Measurements from ENCODE around the gene NT5C. TPM values are rescaled to one million over a fixed set of nuclear protein-coding genes. Genes with fewer than 3 reads are reported as not detected.
"Not testable (repeated sequence)": the region's sequence is repeated elsewhere in the genome, so short reads cannot be mapped to it uniquely, and the experiment has no call there.

Gene NT5C
- total RNA-seq, 1 donor, result 24.3 TPM

DNA sequence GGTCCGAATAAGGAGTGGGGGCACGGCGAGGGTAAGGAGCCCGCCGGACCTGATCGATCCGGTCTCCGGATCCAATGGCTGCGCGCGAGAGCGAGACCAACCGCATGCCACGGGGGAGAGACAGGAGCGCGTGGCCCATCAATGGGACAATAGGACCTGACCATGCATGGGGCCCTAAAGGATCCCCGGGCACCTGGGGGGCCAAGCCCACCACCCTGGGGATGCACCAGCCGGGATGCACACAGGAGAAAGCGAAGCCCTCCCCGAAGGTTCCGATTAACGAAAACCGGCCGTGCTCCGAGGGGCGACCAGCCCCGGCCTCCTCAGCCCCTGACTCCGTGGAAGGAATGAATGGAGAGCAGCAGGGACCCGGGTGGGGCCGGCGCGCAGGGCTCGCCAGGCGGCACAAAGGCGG lies 22.2 kb upstream of the NT5C start:
- Histone ChIP-seq H3K27me3 (ENCODE audit: insufficient read depth, low read length) (no peaks in the 10 kb centered on the region), H3K4me3 (ENCODE audit: low read length) (peak overlapping the region; percentile 94), H3K9me3 (ENCODE audit: low read depth, low read length) (no peaks in the 10 kb centered on the region), H3K4me1 (ENCODE audit: insufficient read depth, low read length) (peaks cover 20% of the 10 kb centered on the region)

DNA sequence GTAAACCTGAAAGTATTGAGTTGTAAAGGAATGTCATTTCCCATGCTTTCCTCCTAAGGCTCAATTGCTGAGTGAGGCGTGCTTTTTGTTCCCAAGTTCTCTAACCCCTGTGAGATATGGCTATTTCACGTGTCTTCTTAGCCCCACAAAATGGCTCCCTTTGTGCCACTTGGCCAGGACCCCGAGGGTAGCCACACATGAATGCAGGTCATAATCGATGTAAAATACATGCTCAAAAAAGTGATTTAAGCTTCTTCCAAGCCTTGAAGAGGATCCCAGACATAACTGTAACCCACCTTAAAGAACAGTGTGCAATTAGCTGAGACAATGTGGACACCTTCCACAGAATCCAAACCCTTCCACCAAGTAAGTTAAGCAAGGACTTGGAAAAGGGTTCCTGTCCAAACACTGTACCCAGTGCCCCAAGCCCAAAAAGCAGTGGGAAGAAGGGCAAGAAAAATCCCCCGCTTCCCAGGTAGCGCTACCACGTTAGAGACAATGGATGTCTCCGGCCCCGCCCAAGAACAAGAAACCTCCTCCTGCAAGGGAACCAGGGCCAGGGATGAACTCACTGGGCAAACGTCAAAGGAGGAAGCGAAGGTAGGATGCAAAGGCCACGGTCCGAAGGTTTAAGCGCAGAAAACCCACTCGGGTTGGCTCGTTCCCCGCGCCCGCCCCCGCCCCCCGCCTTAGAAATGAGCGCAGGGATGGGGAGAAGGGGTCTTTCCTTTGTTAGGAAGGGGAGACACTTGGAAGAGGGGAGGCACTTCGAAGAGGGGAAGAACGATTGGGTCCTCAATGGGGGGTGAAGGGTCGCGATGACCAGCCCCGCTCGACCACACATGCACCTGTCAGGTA lies 21.6 kb upstream of the NT5C start:
- Histone ChIP-seq H3K9me3 (ENCODE audit: low read depth, low read length) (no peaks in the 10 kb centered on the region), H3K27me3 (ENCODE audit: insufficient read depth, low read length) (no peaks in the 10 kb centered on the region)

DNA sequence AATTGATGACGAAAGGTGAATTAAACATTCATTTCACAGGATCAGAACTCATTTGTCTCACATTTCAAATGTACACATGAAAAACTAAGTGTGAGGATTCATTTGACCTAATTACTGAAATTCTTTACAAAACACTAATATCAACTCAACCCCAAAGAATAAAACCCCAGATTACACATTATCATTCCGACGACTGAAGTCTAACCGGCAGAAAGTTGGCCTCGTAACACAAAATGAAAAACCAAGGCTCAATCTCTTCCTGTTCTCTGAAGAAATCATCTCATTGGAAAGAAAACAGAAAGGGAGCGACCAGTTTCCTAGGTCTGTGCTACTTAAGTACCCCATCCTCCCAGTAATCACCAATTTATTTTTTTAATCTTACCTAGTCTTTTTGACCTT lies 21.0 kb upstream of the NT5C start:
- Histone ChIP-seq H3K4me3 (ENCODE audit: low read length) (peak overlapping the region; percentile 94), H3K27me3 (ENCODE audit: insufficient read depth, low read length) (no peaks in the 10 kb centered on the region), H3K4me1 (ENCODE audit: insufficient read depth, low read length) (peaks cover 32% of the 10 kb centered on the region), H3K9me3 (ENCODE audit: low read depth, low read length) (no peaks in the 10 kb centered on the region)

More for the DNA sequence above, 21.6 kb upstream of the NT5C start:
- Histone ChIP-seq H3K4me3 (ENCODE audit: low read length) (peak overlapping the region; percentile 94), H3K4me1 (ENCODE audit: insufficient read depth, low read length) (peaks cover 26% of the 10 kb centered on the region)

DNA sequence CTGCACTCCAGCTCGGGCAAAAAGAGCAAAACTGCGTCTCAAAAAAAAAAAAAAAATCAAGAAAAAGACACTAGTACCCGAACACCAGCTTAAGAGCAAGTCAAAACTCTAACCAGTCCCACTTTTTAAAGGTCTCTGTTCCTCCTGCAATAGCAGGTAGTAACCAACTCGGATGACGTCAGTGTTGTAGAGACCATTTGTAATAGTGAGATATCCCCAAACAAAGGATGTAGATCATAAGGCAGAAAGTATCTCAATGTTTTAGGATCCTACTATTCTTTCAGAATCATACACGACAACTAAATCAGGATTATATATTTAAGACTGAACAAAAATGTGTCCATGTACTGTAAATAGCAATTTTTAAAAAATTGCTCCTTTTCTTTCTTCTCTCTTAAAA lies 20.4 kb upstream of the NT5C start:
- H3K4me1 ChIP-seq (ENCODE audit: insufficient read depth, low read length), result peaks cover 38% of the 10 kb centered on the region
- H3K27me3 ChIP-seq (ENCODE audit: insufficient read depth, low read length), result no peaks in the 10 kb centered on the region
- H3K9me3 ChIP-seq (ENCODE audit: low read depth, low read length), result no peaks in the 10 kb centered on the region
- H3K4me3 ChIP-seq (ENCODE audit: low read length), result no peak overlapping the region

DNA sequence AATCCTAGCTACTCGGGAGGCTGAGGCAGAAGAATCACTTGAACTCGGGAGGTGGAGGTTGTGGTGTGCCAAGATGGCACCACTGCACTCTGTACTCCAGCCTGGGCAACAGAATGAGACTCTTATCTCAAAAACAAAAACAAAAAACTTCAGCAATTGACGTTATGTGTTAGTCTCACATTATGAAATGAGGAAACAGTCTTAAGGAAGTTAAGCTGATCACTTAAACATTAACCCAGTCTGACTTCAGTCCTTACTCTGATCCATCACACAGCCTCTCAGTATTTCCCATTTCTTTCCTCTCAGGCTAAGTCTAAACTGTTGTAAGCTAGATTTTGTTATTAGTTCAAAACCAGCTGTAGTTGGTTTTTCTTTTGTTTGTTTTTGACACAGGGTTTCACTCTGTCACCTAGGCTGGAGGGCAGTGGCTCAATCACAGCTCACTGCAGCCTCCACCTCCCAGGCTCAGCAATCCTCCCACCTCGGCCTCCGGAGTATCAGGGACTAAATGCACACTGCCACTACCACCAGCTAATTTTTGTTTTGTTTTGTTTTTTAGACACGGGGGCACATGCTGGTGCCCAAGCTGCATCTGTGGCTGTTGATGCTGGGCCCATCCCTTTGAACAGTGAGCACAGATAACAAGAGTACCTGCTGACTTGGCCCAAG lies 16.5 kb upstream of the NT5C start:
- Histone ChIP-seq H3K4me3 (ENCODE audit: low read length) (no peak overlapping the region), H3K27me3 (ENCODE audit: insufficient read depth, low read length) (no peaks in the 10 kb centered on the region), H3K4me1 (ENCODE audit: insufficient read depth, low read length) (peaks cover 37% of the 10 kb centered on the region), H3K9me3 (ENCODE audit: low read depth, low read length) (no peaks in the 10 kb centered on the region)

DNA sequence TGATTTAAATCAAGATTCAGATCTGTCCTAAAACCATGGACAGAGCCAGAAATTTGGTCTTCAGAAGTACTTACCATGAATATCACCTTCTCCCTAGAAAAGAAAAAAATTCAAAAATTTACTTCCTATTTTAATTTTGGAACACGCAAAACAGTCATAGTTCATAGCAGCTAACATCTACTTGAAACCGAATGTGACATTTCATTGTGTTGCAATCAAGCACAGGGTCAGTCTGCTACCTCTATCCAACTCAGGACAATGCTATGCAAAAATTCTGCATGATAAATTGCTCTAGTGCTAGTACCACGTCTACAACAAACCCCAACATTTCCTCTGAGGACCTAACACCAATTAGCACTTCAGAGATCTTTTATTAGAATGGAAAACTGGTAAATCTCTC lies 15.1 kb upstream of the NT5C start:
- no peaks in the 10 kb centered on the region for H3K9me3 ChIP-seq (ENCODE audit: low read depth, low read length)
- no peaks in the 10 kb centered on the region for H3K27me3 ChIP-seq (ENCODE audit: insufficient read depth, low read length)
- H3K4me3 ChIP-seq (ENCODE audit: low read length), result no peak overlapping the region
- H3K4me1 ChIP-seq (ENCODE audit: insufficient read depth, low read length), result peaks cover 30% of the 10 kb centered on the region

DNA sequence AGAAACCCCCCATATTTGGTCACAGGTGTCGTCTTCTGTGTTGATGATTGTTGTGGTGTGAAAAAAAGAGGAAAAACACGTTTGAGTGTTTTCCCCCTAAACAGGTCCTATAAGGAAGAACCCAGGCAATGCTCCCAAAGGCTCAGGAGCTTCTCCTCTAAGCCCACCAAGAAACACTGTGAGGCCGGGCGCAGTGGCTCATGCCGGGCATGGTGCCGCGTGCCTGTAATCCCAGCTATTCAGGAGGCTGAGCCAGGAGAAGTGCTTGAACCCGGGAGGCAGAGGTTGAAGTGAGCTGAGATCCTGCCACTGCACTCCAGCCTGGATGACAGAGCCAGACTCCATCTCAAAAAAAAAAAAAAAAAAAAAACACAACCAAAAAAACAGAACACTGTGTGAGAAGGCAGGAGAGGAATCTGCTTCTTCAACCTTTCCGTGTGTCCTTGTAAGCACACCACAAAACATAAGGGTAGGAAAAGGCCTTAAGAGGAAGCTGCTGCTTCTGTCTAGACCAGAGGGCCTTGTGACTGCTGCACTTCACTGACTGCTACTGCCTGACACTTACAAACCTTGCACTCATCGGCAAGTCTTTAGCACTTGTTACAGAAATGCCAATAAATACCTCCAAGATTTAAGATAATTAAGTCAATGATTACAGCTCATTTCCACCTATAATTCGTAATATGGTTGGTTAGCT lies 13.4 kb upstream of the NT5C start:
- Histone ChIP-seq H3K4me1 (ENCODE audit: insufficient read depth, low read length) (peaks cover 44% of the 10 kb centered on the region), H3K9me3 (ENCODE audit: low read depth, low read length) (no peaks in the 10 kb centered on the region), H3K27me3 (ENCODE audit: insufficient read depth, low read length) (no peaks in the 10 kb centered on the region), H3K4me3 (ENCODE audit: low read length) (no peak overlapping the region)

DNA sequence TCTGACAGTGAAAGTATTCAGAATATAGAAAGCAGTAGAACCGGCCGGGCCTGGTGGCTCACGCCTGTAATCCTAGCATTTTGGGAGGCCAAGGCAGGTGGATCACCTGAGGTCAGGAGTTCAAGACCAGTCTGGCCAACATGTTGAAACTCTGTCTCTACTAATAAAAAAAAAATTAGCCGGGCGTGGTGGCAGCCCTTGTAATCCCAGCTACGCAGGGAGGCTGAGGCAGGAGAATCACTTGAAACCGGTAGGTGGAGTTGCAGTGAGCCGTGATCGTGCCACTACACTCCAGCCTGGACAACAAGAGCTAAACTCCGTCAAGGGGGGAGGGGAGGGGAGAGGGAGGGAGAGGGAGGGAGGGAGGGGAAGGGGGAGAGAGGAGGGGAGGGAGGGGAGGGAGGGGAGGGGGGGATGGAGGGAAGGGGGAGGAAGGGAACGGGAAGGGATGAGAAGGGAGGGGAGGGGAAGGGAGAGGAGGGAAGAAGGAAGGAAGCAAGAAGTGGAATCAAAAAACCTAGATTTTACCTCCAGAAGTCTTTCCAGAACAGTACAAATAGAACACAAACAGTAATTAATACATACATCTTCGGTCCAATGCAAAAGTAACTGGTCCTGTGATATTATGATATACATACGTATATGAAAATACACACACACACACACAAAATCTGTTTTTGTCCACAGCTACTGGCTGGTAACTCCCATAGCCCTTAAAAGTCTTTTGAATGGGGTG lies 10.9 kb upstream of the NT5C start:
- H3K27me3 ChIP-seq (ENCODE audit: insufficient read depth, low read length), result no peaks in the 10 kb centered on the region
- no peaks in the 10 kb centered on the region for H3K9me3 ChIP-seq (ENCODE audit: low read depth, low read length)
- peaks cover 29% of the 10 kb centered on the region for H3K4me1 ChIP-seq (ENCODE audit: insufficient read depth, low read length)

DNA sequence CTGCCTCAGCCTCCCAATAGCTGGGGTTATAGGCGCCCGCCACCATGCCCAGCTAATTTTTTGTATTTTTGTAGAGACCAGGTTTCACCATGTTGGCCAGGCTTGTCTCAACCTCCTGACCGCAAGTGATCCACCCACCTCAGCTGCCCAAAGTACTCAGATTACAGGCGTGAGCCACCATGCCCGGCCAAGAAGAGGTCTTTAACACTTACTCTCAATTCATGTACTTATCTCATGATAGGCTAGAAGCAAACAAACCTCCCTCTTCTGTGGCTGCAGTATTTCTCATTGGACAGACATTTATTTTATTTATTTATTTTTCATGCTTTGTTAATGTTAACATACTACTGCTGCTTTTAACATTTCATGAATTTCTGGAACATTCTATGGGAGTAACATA lies 7.0 kb upstream of the NT5C start:
- Histone ChIP-seq H3K4me1 (ENCODE audit: insufficient read depth, low read length) (peaks cover 15% of the 10 kb centered on the region), H3K4me3 (ENCODE audit: low read length) (no peak overlapping the region), H3K27me3 (ENCODE audit: insufficient read depth, low read length) (no peaks in the 10 kb centered on the region), H3K9me3 (ENCODE audit: low read depth, low read length) (no peaks in the 10 kb centered on the region)

More for the DNA sequence above, 10.9 kb upstream of the NT5C start:
- no peak overlapping the region for H3K4me3 ChIP-seq (ENCODE audit: low read length)

DNA sequence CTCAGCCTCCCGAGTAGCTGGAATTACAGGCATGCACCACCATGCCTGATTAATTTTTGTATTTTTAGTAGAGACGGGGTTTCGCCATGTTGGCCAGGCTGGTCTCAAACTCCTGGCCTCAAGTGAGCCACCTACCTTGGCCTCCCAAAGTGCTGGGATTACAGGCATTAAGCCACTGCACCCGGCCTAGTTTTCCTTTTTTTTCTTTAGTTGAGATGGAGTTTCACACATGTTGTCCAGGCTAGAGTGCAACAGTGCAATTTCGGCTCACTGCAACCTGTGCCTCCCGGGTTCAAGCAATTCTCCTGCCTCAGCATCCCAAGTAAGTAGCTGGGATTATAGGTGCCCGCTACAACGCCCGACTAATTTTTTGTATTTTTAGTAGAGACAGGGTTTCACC lies 6.2 kb upstream of the NT5C start:
- H3K9me3 ChIP-seq (ENCODE audit: low read depth, low read length); H3K4me3 ChIP-seq (ENCODE audit: low read length); H3K27me3 ChIP-seq (ENCODE audit: insufficient read depth, low read length): not testable (repeated sequence)
- H3K4me1 ChIP-seq (ENCODE audit: insufficient read depth, low read length), result peaks cover 15% of the 10 kb centered on the region

DNA sequence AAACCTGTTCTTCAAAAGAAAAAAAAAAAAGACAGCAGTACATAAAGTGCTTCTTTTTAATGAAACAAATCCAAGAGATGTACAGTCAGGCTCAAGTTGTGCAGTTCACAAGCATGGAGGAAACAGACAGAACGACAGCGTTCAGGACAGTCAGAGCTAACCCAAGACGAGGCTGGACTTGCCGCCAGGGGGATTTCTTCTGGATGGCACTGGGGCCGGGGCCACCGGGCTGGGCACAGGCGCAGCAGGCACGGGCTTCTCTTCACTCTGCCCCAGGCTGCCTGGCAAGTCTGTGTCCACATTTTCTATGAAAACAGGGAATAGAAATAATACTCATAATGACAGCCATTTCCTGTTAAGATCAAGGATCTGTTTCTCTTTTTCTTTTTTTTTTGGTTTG lies 4.4 kb upstream of the NT5C start:
- no peak overlapping the region for H3K4me3 ChIP-seq (ENCODE audit: low read length)
- H3K4me1 ChIP-seq (ENCODE audit: insufficient read depth, low read length), result peaks cover 18% of the 10 kb centered on the region
- H3K9me3 ChIP-seq (ENCODE audit: low read depth, low read length), result no peaks in the 10 kb centered on the region
- no peaks in the 10 kb centered on the region for H3K27me3 ChIP-seq (ENCODE audit: insufficient read depth, low read length)

DNA sequence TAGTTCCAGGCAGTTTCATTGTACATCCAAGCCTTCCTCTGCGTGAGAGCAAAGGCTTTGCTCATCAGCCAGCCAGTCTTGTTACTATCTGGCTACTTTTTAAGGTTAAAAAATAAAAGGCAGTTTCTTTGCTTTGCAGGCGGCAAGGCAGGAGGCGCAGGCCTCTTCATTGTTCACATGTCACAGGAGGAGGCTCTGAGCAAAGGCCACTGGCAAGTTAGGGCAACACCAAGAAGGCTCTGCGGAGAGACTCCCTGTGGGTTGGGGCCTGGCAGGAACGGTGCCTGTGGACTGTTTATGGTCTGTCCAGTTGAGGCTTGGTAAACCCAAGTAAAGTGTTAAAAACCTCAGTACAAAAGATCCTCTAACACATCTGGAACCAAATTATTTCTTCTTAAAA lies 3.9 kb upstream of the NT5C start:
- no peak overlapping the region for H3K4me3 ChIP-seq (ENCODE audit: low read length)

DNA sequence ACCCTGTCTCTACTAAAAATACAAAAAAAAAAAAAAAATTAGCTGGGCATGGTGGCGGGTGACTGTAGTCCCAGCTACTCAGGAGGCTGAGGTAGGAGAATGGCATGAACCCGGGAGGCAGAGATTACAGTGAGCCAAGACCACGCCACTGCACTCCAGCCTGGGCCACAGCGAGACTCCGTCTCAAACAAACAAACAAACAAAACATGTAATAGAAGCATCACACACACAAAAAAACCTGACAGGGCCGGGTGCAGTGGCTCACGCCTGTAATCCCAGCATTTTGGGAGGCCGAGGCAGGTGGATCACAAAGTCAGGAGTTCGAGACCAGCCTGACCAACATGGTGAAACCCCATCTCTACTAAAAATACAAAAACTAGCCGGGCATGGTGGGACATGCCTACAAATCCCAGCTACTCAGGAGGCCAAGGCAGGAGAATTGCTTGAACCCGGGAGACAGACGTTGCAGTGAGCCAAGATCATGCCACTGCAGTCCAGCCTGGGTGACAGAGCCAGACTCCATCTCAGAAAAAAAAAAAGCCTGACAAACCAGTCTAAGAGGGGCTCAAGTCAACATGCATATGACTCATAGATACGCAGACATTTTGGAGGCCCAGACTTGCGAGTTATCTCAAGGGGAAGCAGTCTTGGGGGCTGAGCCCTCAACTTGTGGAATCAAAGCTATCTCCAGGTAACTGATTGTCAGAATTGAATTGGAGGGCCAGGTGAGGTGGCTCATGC lies 2.2 kb upstream of the NT5C start:
- H3K4me1 ChIP-seq (ENCODE audit: insufficient read depth, low read length), result peaks cover 17% of the 10 kb centered on the region

More for the DNA sequence above, 3.9 kb upstream of the NT5C start:
- H3K27me3 ChIP-seq (ENCODE audit: insufficient read depth, low read length), result no peaks in the 10 kb centered on the region
- H3K9me3 ChIP-seq (ENCODE audit: low read depth, low read length), result no peaks in the 10 kb centered on the region
- H3K4me1 ChIP-seq (ENCODE audit: insufficient read depth, low read length), result peaks cover 16% of the 10 kb centered on the region

DNA sequence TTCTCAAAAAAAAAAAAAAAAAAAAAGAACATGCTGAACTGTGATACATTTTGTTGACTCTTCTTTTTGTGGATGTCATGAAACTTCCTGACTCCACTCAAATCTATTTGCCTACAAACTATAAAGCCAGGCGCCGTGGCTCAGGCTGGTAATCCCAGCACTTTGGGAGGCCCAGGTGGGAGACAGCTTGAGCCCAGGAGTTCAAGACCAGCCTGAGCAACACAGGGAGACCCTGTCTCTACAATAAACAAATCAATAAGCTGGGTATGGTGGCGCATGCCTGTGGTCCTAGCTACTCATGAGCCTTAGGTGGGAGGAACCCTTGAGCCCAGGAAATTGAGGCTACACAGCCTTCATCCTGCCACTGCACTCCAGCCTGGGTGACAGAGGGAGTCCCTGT lies 1.5 kb upstream of the NT5C start:
- no peak overlapping the region for H3K4me3 ChIP-seq (ENCODE audit: low read length)

More for the DNA sequence above, 2.2 kb upstream of the NT5C start:
- H3K4me3 ChIP-seq (ENCODE audit: low read length); H3K27me3 ChIP-seq (ENCODE audit: insufficient read depth, low read length); H3K9me3 ChIP-seq (ENCODE audit: low read depth, low read length): not testable (repeated sequence)

More for the DNA sequence above, 1.5 kb upstream of the NT5C start:
- Histone ChIP-seq H3K27me3 (ENCODE audit: insufficient read depth, low read length) (no peaks in the 10 kb centered on the region), H3K4me1 (ENCODE audit: insufficient read depth, low read length) (peaks cover 17% of the 10 kb centered on the region), H3K9me3 (ENCODE audit: low read depth, low read length) (no peaks in the 10 kb centered on the region)
